ENCODE results near the gene MATN1. TPM values are rescaled to one million over a fixed set of nuclear protein-coding genes. Genes with fewer than 3 reads are reported as not detected.
"Not testable (repeated sequence)": the region's sequence is repeated elsewhere in the genome, so short reads cannot be mapped to it uniquely, and the experiment has no call there.

Gene MATN1, protein sequence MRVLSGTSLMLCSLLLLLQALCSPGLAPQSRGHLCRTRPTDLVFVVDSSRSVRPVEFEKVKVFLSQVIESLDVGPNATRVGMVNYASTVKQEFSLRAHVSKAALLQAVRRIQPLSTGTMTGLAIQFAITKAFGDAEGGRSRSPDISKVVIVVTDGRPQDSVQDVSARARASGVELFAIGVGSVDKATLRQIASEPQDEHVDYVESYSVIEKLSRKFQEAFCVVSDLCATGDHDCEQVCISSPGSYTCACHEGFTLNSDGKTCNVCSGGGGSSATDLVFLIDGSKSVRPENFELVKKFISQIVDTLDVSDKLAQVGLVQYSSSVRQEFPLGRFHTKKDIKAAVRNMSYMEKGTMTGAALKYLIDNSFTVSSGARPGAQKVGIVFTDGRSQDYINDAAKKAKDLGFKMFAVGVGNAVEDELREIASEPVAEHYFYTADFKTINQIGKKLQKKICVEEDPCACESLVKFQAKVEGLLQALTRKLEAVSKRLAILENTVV
- total RNA-seq (2014; rRNA removed; shearing (Covaris generic)): 0.26 and 0.76 TPM in 2 replicates

DNA sequence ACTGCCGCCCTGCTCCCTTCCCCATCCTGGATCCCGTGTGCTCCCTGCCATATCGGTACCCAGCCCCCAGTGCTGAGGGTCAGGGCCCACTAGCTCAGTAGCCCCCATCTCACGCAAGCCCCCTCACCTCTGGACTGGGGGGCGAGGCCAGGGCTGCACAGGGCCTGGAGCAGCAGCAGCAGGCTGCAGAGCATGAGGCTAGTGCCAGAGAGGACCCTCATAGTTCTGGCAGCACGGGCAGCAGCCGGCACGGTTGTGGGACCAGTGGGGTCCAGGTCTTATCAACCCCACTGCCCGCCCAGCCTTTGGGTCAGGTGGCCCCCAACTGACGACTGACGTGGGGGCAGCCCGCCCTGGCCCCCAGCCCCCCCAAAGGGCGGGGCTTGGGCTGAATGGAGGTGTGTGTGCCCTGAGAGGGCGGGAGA lies at the start of gene MATN1:
TSS of gene MATN1 (minus strand) at position 255 of the 425 bp plus-strand sequence. CDS start at position 221, 34 bp downstream.
- no peak for DNase-seq
- Histone ChIP-seq H3K27me3 (ENCODE audit: control insufficient read depth, insufficient read depth, low read length) (no peaks in the 10 kb centered on the region), H3K4me3 (ENCODE audit: insufficient read depth, low read depth, low read length) (no peak within 1 kb of the TSS), H3K36me3 (replicated peaks; ENCODE audit: control insufficient read depth, insufficient read depth, low read length) (no peaks in the 10 kb centered on the region)

GRCh38 chr1:30771005-30771404 lies 47.6 kb upstream of the MATN1 start:
- H3K4me3 ChIP-seq (ENCODE audit: insufficient read depth, low read depth, low read length): no peak overlapping the region
- no peaks in the 10 kb centered on the region for H3K36me3 ChIP-seq (replicated peaks; ENCODE audit: control insufficient read depth, insufficient read depth, low read length)
- no peak for DNase-seq
- no peaks in the 10 kb centered on the region for H3K27me3 ChIP-seq (ENCODE audit: control insufficient read depth, insufficient read depth, low read length)

DNA sequence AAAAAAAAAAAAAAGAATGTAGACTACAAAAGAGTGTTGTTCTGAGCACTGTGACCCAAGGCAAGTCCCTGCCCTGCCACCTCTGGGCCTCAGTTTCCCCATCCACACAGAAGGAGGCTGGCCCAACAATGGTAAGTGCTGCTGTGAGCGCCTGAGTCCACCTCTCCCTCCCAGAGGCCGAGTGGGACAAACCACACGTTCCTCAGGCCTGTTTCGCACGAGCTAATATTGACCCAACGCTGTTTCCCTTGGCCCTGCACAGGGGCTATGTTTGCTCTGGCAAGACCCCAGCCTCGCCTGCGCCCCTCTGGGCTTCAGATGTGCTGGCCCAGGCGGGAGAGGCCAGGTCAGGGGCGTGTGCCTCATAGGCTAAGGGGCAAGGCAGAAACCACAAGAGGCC lies 46.8 kb upstream of the MATN1 start:
- Histone ChIP-seq H3K27me3 (ENCODE audit: control insufficient read depth, insufficient read depth, low read length) (no peaks in the 10 kb centered on the region), H3K36me3 (replicated peaks; ENCODE audit: control insufficient read depth, insufficient read depth, low read length) (no peaks in the 10 kb centered on the region), H3K4me3 (ENCODE audit: insufficient read depth, low read depth, low read length) (no peak overlapping the region)
- DNase-seq: peak; percentile 45

DNA sequence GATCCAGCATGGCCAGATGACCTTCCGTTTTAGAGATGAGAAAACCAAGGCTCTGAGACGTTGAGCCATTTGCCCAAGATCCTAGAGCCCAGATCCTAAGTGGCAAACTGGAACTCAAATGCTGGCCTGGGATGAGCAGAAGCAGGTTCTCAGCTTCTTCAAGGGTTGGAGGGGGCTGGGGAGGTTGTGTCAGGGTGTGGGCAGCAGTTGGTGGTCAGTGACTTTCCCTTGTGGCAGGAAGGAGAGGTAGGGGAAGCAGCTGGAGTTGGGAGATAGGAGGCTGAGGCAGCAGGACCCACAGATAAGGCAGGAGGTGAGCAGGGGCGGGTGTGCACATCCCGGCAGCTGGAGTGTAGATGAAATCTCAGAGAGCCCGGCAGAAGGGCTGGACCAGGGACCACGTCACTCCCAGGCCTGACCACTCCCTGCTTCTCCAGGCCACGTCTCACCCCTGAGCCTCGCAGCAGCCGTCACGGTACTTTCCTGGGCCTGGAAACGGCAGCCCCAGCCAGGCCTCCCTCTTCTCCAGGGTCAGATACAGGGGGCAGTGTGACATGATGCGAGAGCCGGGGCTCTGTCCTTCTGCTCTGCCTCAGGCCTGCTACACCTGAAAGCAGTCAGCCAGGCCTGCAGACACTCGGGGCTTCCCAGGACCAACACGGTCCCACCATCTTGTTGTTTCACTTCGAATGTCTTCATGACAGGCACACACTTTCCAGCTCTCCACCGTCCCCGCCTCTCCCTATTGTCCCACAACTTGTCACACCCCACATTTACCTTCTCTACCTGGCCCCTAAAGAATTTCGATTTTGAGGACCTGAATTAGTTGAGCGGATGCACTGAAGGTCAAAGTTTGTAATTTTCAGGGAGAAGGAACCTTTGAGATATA lies 45.7 kb upstream of the MATN1 start:
- DNase-seq: no peak
- H3K36me3 ChIP-seq (replicated peaks; ENCODE audit: control insufficient read depth, insufficient read depth, low read length): no peaks in the 10 kb centered on the region
- H3K4me3 ChIP-seq (ENCODE audit: insufficient read depth, low read depth, low read length): no peak overlapping the region
- no peaks in the 10 kb centered on the region for H3K27me3 ChIP-seq (ENCODE audit: control insufficient read depth, insufficient read depth, low read length)

DNA sequence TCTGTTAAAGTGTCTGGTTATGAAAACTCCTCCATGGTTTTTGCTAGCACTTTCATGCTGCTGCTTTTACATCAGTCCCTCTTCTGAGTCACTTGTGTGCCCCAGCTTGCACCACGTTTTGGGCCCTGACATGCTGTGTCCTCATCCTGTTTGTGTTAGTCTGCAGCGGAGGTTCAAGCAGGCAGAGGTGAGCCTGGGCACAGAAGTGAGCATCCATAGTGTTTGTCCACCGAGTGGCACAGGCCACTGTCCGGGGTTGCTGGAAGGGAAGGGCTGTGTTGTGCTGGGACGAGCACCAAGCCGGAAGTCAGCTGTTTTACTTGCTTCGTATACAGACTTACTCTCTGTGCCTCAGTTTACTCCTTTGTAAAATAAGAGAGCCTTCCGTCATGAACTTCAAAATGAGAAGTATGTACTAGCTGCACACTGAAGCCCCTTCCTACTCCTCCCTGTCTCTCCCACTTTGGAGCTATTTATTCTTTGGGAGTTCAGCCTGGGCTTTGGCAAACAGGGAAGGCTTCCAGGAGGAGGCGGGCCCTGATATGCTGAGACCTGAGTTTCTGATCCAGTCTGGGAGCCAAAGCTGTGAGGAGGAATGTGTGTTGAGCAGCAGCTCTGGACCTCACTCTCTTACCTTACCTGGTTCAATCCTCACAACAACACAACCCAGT lies 44.9 kb upstream of the MATN1 start:
- DNase-seq: no peak
- Histone ChIP-seq H3K36me3 (replicated peaks; ENCODE audit: control insufficient read depth, insufficient read depth, low read length) (no peaks in the 10 kb centered on the region), H3K27me3 (ENCODE audit: control insufficient read depth, insufficient read depth, low read length) (no peaks in the 10 kb centered on the region), H3K4me3 (ENCODE audit: insufficient read depth, low read depth, low read length) (no peak overlapping the region)

- H3K36me3 ChIP-seq (replicated peaks; ENCODE audit: control insufficient read depth, insufficient read depth, low read length); DNase-seq; H3K4me3 ChIP-seq (ENCODE audit: insufficient read depth, low read depth, low read length); H3K27me3 ChIP-seq (ENCODE audit: control insufficient read depth, insufficient read depth, low read length): not testable (repeated sequence)
Observed at GRCh38 chr1:30766948-30767347, 43.6 kb upstream of the MATN1 start.

DNA sequence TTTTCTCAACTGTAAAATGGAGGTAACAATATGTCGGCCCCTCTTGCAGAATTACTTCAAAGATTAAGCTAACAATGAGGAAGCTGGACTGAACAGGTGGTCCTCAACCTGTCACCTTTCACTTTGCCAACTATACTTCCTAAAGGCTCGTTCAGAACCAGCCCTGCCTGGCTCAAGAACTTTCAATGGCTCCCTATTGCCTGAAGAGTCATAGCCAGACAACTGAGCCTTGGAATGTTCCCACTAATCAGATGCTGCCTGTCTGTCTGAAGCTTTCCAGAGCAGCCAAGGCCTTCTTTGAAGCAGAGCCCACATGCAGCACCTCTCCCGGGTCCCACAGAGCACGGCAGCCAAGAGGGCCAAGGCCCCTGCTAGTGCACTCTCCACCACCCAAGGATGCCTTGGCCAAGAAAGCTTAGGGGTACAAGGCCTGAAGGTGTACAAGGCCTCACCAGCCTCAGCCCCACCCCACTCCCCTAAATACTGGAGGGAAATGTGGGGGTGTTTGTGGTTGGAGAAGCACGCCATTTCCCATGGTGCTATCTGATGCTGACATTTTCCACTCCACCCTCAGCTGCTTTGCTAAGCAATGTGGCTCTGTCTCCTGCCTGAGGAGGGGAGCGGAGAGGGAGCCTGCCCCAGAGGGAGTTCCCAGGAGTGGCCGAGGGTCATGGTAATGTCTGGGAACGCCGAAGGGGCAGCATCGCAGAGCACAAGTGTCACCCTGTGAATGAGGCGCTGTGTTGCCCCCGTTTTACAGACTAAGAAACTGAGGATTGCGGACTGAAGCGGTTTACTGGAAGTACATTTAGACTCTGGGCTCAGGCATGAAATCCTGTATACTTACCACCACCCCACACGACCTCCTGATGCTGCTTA lies 42.4 kb upstream of the MATN1 start:
- H3K36me3 ChIP-seq (replicated peaks; ENCODE audit: control insufficient read depth, insufficient read depth, low read length): no peaks in the 10 kb centered on the region
- DNase-seq: no peak
- H3K27me3 ChIP-seq (ENCODE audit: control insufficient read depth, insufficient read depth, low read length): no peaks in the 10 kb centered on the region; the same call in 1 of the 2 replicates
- H3K4me3 ChIP-seq (ENCODE audit: insufficient read depth, low read depth, low read length): no peak overlapping the region

GRCh38 chr1:30764939-30765555 lies 41.7 kb upstream of the MATN1 start:
- Histone ChIP-seq H3K27me3 (ENCODE audit: control insufficient read depth, insufficient read depth, low read length) (no peaks in the 10 kb centered on the region; the same call in 1 of the 2 replicates), H3K36me3 (replicated peaks; ENCODE audit: control insufficient read depth, insufficient read depth, low read length) (no peaks in the 10 kb centered on the region), H3K4me3 (ENCODE audit: insufficient read depth, low read depth, low read length) (no peak overlapping the region)
- no peak for DNase-seq

DNA sequence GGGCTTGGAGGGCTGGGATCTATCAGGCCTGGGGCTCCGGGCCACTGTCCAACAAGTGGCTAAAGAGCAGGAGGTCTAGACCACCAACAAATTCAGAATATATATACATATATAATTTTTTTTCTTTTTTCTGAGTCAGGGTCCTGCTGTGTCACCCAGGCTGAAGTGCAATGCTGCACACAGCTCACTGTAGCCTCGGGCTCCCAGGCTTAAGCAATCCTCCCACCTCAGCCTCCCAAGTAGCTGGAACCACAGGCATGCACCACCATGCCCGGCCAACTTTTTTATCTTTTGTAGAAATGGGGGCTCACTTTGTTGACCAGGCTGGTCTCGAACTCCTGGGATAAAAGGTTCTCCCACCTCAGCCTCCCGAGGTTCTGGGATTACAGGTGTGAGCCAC lies 41.0 kb upstream of the MATN1 start:
- Histone ChIP-seq H3K36me3 (replicated peaks; ENCODE audit: control insufficient read depth, insufficient read depth, low read length) (no peaks in the 10 kb centered on the region), H3K4me3 (ENCODE audit: insufficient read depth, low read depth, low read length) (no peak overlapping the region), H3K27me3 (ENCODE audit: control insufficient read depth, insufficient read depth, low read length) (no peaks in the 10 kb centered on the region; the same call in none of the 2 replicates)
- DNase-seq: no peak

- Histone ChIP-seq H3K27me3 (ENCODE audit: control insufficient read depth, insufficient read depth, low read length) (no peaks in the 10 kb centered on the region; the same call in none of the 2 replicates), H3K4me3 (ENCODE audit: insufficient read depth, low read depth, low read length) (no peak overlapping the region), H3K36me3 (replicated peaks; ENCODE audit: control insufficient read depth, insufficient read depth, low read length) (no peaks in the 10 kb centered on the region)
- DNase-seq: no peak
Observed at GRCh38 chr1:30763651-30764248, 40.4 kb upstream of the MATN1 start.

GRCh38 chr1:30762930-30763650 lies 39.7 kb upstream of the MATN1 start:
- Histone ChIP-seq H3K27me3 (ENCODE audit: control insufficient read depth, insufficient read depth, low read length) (no peaks in the 10 kb centered on the region; the same call in none of the 2 replicates), H3K4me3 (ENCODE audit: insufficient read depth, low read depth, low read length) (no peak overlapping the region), H3K36me3 (replicated peaks; ENCODE audit: control insufficient read depth, insufficient read depth, low read length) (no peaks in the 10 kb centered on the region)
- no peak for DNase-seq

DNA sequence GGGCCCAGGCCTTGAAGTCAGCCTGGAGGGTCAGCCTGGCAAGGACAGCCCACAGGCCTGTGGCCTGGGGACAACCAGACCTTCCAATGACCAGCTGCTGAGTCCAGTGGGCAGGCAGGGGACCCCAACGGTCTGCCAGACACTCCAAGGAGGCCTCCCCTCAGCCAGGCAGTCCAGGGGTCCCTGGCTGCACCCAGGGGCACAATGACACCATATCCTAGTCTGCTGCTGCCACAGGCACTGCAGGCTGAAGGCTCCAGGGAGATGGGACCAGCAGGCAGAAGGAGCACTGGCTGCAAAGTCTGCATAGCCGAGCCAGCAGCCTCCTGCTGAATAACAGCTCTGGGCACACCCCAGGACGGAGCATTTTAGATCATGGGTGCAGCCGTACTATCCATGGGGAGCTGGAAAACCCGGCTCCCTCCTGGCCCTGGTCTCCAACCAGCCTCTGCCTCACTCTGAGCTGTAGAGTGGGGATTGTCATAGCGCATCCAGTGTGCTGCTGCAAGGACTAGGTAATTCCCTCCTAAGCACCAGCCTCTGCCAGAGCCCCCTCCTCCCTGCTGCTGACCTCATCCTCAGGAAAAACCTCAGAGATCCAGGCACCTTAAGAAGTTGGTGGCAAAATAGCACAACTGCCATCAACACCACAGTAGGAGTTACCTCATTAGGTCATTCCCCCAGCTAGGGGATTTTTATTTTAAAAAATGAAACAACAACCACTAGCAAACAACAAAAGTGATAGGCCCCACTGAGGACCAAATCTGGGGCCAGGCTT lies 39.0 kb upstream of the MATN1 start:
- H3K27me3 ChIP-seq (ENCODE audit: control insufficient read depth, insufficient read depth, low read length): no peaks in the 10 kb centered on the region; the same call in none of the 2 replicates
- H3K36me3 ChIP-seq (replicated peaks; ENCODE audit: control insufficient read depth, insufficient read depth, low read length): no peaks in the 10 kb centered on the region
- H3K4me3 ChIP-seq (ENCODE audit: insufficient read depth, low read depth, low read length): no peak overlapping the region
- no peak for DNase-seq
